ENCODE measurements around the gene APCDD1L.
A peak's percentile ranks its signal among the peaks of the same experiment; 100 is the strongest.

The APCDD1L gene

GRCh38 chr20:58440021-58440767 lies 75.0 kb downstream of the APCDD1L start:
- no peaks in the 10 kb centered on the region for H3K9me3 ChIP-seq (ENCODE audit: control insufficient read depth, low read length)
- H3K4me3 ChIP-seq (ENCODE audit: low read length) = no peak overlapping the region
- H3K27me3 ChIP-seq (replicated peaks; ENCODE audit: control insufficient read depth, insufficient read depth, low read length) = no peaks in the 10 kb centered on the region
- H3K36me3 ChIP-seq (ENCODE audit: control insufficient read depth, insufficient read depth, low read length, severe bottlenecking) = peaks cover 31% of the 10 kb centered on the region
- peak overlapping the region; percentile 22 for H3K9ac ChIP-seq (ENCODE audit: low read length)
- no peak for DNase-seq (ENCODE audit: low read depth)
- H3K4me1 ChIP-seq (ENCODE audit: control insufficient read depth, insufficient read depth, low read length) = peaks cover 21% of the 10 kb centered on the region

- Histone ChIP-seq H3K36me3 (ENCODE audit: control insufficient read depth, insufficient read depth, low read length, severe bottlenecking) (peaks cover 21% of the 10 kb centered on the region), H3K4me3 (ENCODE audit: low read length) (no peak overlapping the region), H3K27me3 (replicated peaks; ENCODE audit: control insufficient read depth, insufficient read depth, low read length) (no peaks in the 10 kb centered on the region), H3K9me3 (ENCODE audit: control insufficient read depth, low read length) (no peaks in the 10 kb centered on the region), H3K9ac (ENCODE audit: low read length) (no peak overlapping the region), H3K4me1 (ENCODE audit: control insufficient read depth, insufficient read depth, low read length) (peaks cover 24% of the 10 kb centered on the region)
- no peak for DNase-seq (ENCODE audit: low read depth)
These were observed 76.0 kb downstream of the APCDD1L start for GRCh38 chr20:58438970-58439808.

GRCh38 chr20:58436868-58437645 lies 78.1 kb downstream of the APCDD1L start:
- no peak for DNase-seq (ENCODE audit: low read depth)
- Histone ChIP-seq H3K36me3 (ENCODE audit: control insufficient read depth, insufficient read depth, low read length, severe bottlenecking) (peaks cover 9% of the 10 kb centered on the region), H3K9me3 (ENCODE audit: control insufficient read depth, low read length) (no peaks in the 10 kb centered on the region), H3K4me1 (ENCODE audit: control insufficient read depth, insufficient read depth, low read length) (peaks cover 46% of the 10 kb centered on the region), H3K4me3 (ENCODE audit: low read length) (no peak overlapping the region), H3K27me3 (replicated peaks; ENCODE audit: control insufficient read depth, insufficient read depth, low read length) (no peaks in the 10 kb centered on the region), H3K9ac (ENCODE audit: low read length) (no peak overlapping the region)

GRCh38 chr20:58435237-58435636 lies 80.0 kb downstream of the APCDD1L start:
- no peak for DNase-seq (ENCODE audit: low read depth)
- Histone ChIP-seq H3K4me3 (ENCODE audit: low read length) (no peak overlapping the region), H3K36me3 (ENCODE audit: control insufficient read depth, insufficient read depth, low read length, severe bottlenecking) (peaks cover 4% of the 10 kb centered on the region), H3K27me3 (replicated peaks; ENCODE audit: control insufficient read depth, insufficient read depth, low read length) (no peaks in the 10 kb centered on the region), H3K9me3 (ENCODE audit: control insufficient read depth, low read length) (no peaks in the 10 kb centered on the region), H3K9ac (ENCODE audit: low read length) (no peak overlapping the region), H3K4me1 (ENCODE audit: control insufficient read depth, insufficient read depth, low read length) (peaks cover 54% of the 10 kb centered on the region)

- DNase-seq (ENCODE audit: low read depth) = no peak
- peaks cover 4% of the 10 kb centered on the region for H3K36me3 ChIP-seq (ENCODE audit: control insufficient read depth, insufficient read depth, low read length, severe bottlenecking)
These were observed 80.9 kb downstream of the APCDD1L start for GRCh38 chr20:58434326-58434725.

GRCh38 chr20:58433759-58434158 lies 81.4 kb downstream of the APCDD1L start:
- Histone ChIP-seq H3K9ac (ENCODE audit: low read length) (no peak overlapping the region), H3K9me3 (ENCODE audit: control insufficient read depth, low read length) (no peaks in the 10 kb centered on the region), H3K4me1 (ENCODE audit: control insufficient read depth, insufficient read depth, low read length) (peaks cover 42% of the 10 kb centered on the region), H3K4me3 (ENCODE audit: low read length) (no peak overlapping the region), H3K27me3 (replicated peaks; ENCODE audit: control insufficient read depth, insufficient read depth, low read length) (no peaks in the 10 kb centered on the region), H3K36me3 (ENCODE audit: control insufficient read depth, insufficient read depth, low read length, severe bottlenecking) (peaks cover 4% of the 10 kb centered on the region)
- DNase-seq (ENCODE audit: low read depth) = peak; percentile 48

More at GRCh38 chr20:58434326-58434725, 80.9 kb downstream of the APCDD1L start:
- Histone ChIP-seq H3K27me3 (replicated peaks; ENCODE audit: control insufficient read depth, insufficient read depth, low read length) (no peaks in the 10 kb centered on the region), H3K9ac (ENCODE audit: low read length) (no peak overlapping the region), H3K4me3 (ENCODE audit: low read length) (no peak overlapping the region), H3K9me3 (ENCODE audit: control insufficient read depth, low read length) (no peaks in the 10 kb centered on the region), H3K4me1 (ENCODE audit: control insufficient read depth, insufficient read depth, low read length) (peaks cover 45% of the 10 kb centered on the region)

- no peak for DNase-seq (ENCODE audit: low read depth)
- Histone ChIP-seq H3K4me3 (ENCODE audit: low read length) (no peak overlapping the region), H3K9me3 (ENCODE audit: control insufficient read depth, low read length) (no peaks in the 10 kb centered on the region), H3K27me3 (replicated peaks; ENCODE audit: control insufficient read depth, insufficient read depth, low read length) (no peaks in the 10 kb centered on the region), H3K9ac (ENCODE audit: low read length) (no peak overlapping the region), H3K36me3 (ENCODE audit: control insufficient read depth, insufficient read depth, low read length, severe bottlenecking) (no peaks in the 10 kb centered on the region), H3K4me1 (ENCODE audit: control insufficient read depth, insufficient read depth, low read length) (peaks cover 42% of the 10 kb centered on the region)
These were observed 82.1 kb downstream of the APCDD1L start for GRCh38 chr20:58433029-58433647.

GRCh38 chr20:58432186-58432954 lies 82.8 kb downstream of the APCDD1L start:
- Histone ChIP-seq H3K9me3 (ENCODE audit: control insufficient read depth, low read length) (no peaks in the 10 kb centered on the region), H3K9ac (ENCODE audit: low read length) (peak overlapping the region; percentile 31), H3K4me1 (ENCODE audit: control insufficient read depth, insufficient read depth, low read length) (peaks cover 42% of the 10 kb centered on the region), H3K4me3 (ENCODE audit: low read length) (peak overlapping the region; percentile 54), H3K27me3 (replicated peaks; ENCODE audit: control insufficient read depth, insufficient read depth, low read length) (no peaks in the 10 kb centered on the region), H3K36me3 (ENCODE audit: control insufficient read depth, insufficient read depth, low read length, severe bottlenecking) (peaks cover 2% of the 10 kb centered on the region)
- DNase-seq (ENCODE audit: low read depth) = peak; percentile 71

- DNase-seq (ENCODE audit: low read depth) = peak; percentile 60
- Histone ChIP-seq H3K36me3 (ENCODE audit: control insufficient read depth, insufficient read depth, low read length, severe bottlenecking) (peaks cover 9% of the 10 kb centered on the region), H3K4me1 (ENCODE audit: control insufficient read depth, insufficient read depth, low read length) (peaks cover 42% of the 10 kb centered on the region), H3K27me3 (replicated peaks; ENCODE audit: control insufficient read depth, insufficient read depth, low read length) (no peaks in the 10 kb centered on the region), H3K9ac (ENCODE audit: low read length) (no peak overlapping the region), H3K9me3 (ENCODE audit: control insufficient read depth, low read length) (no peaks in the 10 kb centered on the region), H3K4me3 (ENCODE audit: low read length) (no peak overlapping the region)
These were observed 84.1 kb downstream of the APCDD1L start for GRCh38 chr20:58431134-58431533.

GRCh38 chr20:58429303-58429702 lies 85.9 kb downstream of the APCDD1L start:
- H3K4me3 ChIP-seq (ENCODE audit: low read length) = no peak overlapping the region
- peaks cover 17% of the 10 kb centered on the region for H3K36me3 ChIP-seq (ENCODE audit: control insufficient read depth, insufficient read depth, low read length, severe bottlenecking)
- H3K4me1 ChIP-seq (ENCODE audit: control insufficient read depth, insufficient read depth, low read length) = peaks cover 37% of the 10 kb centered on the region
- no peaks in the 10 kb centered on the region for H3K9me3 ChIP-seq (ENCODE audit: control insufficient read depth, low read length)
- H3K27me3 ChIP-seq (replicated peaks; ENCODE audit: control insufficient read depth, insufficient read depth, low read length) = no peaks in the 10 kb centered on the region
- no peak for DNase-seq (ENCODE audit: low read depth)
- no peak overlapping the region for H3K9ac ChIP-seq (ENCODE audit: low read length)

Data from adipocyte (in vitro differentiated cells).